ENCODE results near the gene FHIT. TPM values are rescaled to one million over a fixed set of nuclear protein-coding genes. Genes with fewer than 3 reads are reported as not detected.

FHIT gene
- total and polyA plus RNA-seq, 2 experiments from 2014 or later: 9.7 to 16.2 TPM

GRCh38 chr3:60094392-60094947, 1156.8 kb downstream of the FHIT start:
- TF ChIP-seq CTCF (IDR thresholded peaks at IDR 0.05; ENCODE audit: poor library complexity) (no peak), EZH2phosphoT487 (IDR thresholded peaks at IDR 0.05; ENCODE audit: low read depth, severe bottlenecking, unreplicated experiment) (no peak), EZH2 (IDR thresholded peaks at IDR 0.05; ENCODE audit: borderline replicate concordance) (no peak)
- DNase-seq (ENCODE audit: low spot score): no peak
- 93% methylated on average over 3 of the region's 3 CpGs for WGBS (ENCODE audit: low lambda C conversion rate, missing lambda C conversion rate)

GRCh38 chr3:60090548-60090947, 1160.7 kb downstream of the FHIT start:
- WGBS (ENCODE audit: low lambda C conversion rate, missing lambda C conversion rate): 93% methylated on average over 3 of the region's 3 CpGs
- Histone ChIP-seq H3K79me2 (no peaks in the 10 kb centered on the region), H3K4me1 (ENCODE audit: insufficient read depth) (no peaks in the 10 kb centered on the region), H3K27ac (no peak overlapping the region), H3K27me3 (no peaks in the 10 kb centered on the region), H3K4me2 (no peak overlapping the region), H4K20me1 (ENCODE audit: insufficient read depth, poor library complexity, severe bottlenecking) (no peaks in the 10 kb centered on the region), H2AFZ (no peak overlapping the region), H3K4me3 (no peak overlapping the region), H3K9me2 (replicated peaks; ENCODE audit: insufficient read depth) (no peaks in the 10 kb centered on the region), H3K9me3 (ENCODE audit: low read depth) (no peaks in the 10 kb centered on the region), H3K36me3 (replicated peaks; ENCODE audit: insufficient read depth, low read depth) (no peaks in the 10 kb centered on the region)
- no peak for DNase-seq (ENCODE audit: low spot score)
- no peak for TF ChIP-seq EZH2phosphoT487 (IDR thresholded peaks at IDR 0.05; ENCODE audit: low read depth, severe bottlenecking, unreplicated experiment)
- TF ChIP-seq CTCF (IDR thresholded peaks at IDR 0.05; ENCODE audit: poor library complexity): no peak
- TF ChIP-seq EZH2 (IDR thresholded peaks at IDR 0.05; ENCODE audit: borderline replicate concordance): no peak

More at GRCh38 chr3:60094392-60094947, 1156.8 kb downstream of the FHIT start:
- Histone ChIP-seq H3K27ac (no peak overlapping the region), H3K4me3 (no peak overlapping the region), H2AFZ (no peak overlapping the region), H3K27me3 (no peaks in the 10 kb centered on the region), H3K9me3 (ENCODE audit: low read depth) (no peaks in the 10 kb centered on the region), H3K9me2 (replicated peaks; ENCODE audit: insufficient read depth) (no peaks in the 10 kb centered on the region), H3K79me2 (no peaks in the 10 kb centered on the region), H3K4me2 (no peak overlapping the region), H4K20me1 (ENCODE audit: insufficient read depth, poor library complexity, severe bottlenecking) (no peaks in the 10 kb centered on the region), H3K4me1 (ENCODE audit: insufficient read depth) (no peaks in the 10 kb centered on the region), H3K36me3 (replicated peaks; ENCODE audit: insufficient read depth, low read depth) (no peaks in the 10 kb centered on the region)

GRCh38 chr3:60086811-60087210, 1164.4 kb downstream of the FHIT start:
- no peak for DNase-seq (ENCODE audit: low spot score)
- TF ChIP-seq CTCF (IDR thresholded peaks at IDR 0.05; ENCODE audit: poor library complexity) (no peak), EZH2 (IDR thresholded peaks at IDR 0.05; ENCODE audit: borderline replicate concordance) (no peak), EZH2phosphoT487 (IDR thresholded peaks at IDR 0.05; ENCODE audit: low read depth, severe bottlenecking, unreplicated experiment) (no peak)
- no peaks in the 10 kb centered on the region for H3K9me2 ChIP-seq (replicated peaks; ENCODE audit: insufficient read depth)
- H3K4me2 ChIP-seq: no peak overlapping the region
- no peak overlapping the region for H3K4me3 ChIP-seq
- H4K20me1 ChIP-seq (ENCODE audit: insufficient read depth, poor library complexity, severe bottlenecking): no peaks in the 10 kb centered on the region
- no peaks in the 10 kb centered on the region for H3K36me3 ChIP-seq (replicated peaks; ENCODE audit: insufficient read depth, low read depth)
- H3K9me3 ChIP-seq (ENCODE audit: low read depth): no peaks in the 10 kb centered on the region
- no peaks in the 10 kb centered on the region for H3K27me3 ChIP-seq
- H3K4me1 ChIP-seq (ENCODE audit: insufficient read depth): no peaks in the 10 kb centered on the region
- WGBS (ENCODE audit: low lambda C conversion rate, missing lambda C conversion rate): 69% methylated on average over 2 of the region's 2 CpGs
- no peak overlapping the region for H2AFZ ChIP-seq
- no peaks in the 10 kb centered on the region for H3K79me2 ChIP-seq
- no peak overlapping the region for H3K27ac ChIP-seq

GRCh38 chr3:60085649-60086048, 1165.6 kb downstream of the FHIT start:
- Histone ChIP-seq H3K27me3 (no peaks in the 10 kb centered on the region), H4K20me1 (ENCODE audit: insufficient read depth, poor library complexity, severe bottlenecking) (no peaks in the 10 kb centered on the region), H3K4me2 (no peak overlapping the region), H3K36me3 (replicated peaks; ENCODE audit: insufficient read depth, low read depth) (no peaks in the 10 kb centered on the region), H3K9me3 (ENCODE audit: low read depth) (no peaks in the 10 kb centered on the region), H3K27ac (no peak overlapping the region), H3K79me2 (no peaks in the 10 kb centered on the region), H3K9me2 (replicated peaks; ENCODE audit: insufficient read depth) (no peaks in the 10 kb centered on the region), H3K4me1 (ENCODE audit: insufficient read depth) (no peaks in the 10 kb centered on the region), H3K4me3 (no peak overlapping the region), H2AFZ (no peak overlapping the region)
- no peak for DNase-seq (ENCODE audit: low spot score)
- no peak for TF ChIP-seq CTCF (IDR thresholded peaks at IDR 0.05; ENCODE audit: poor library complexity)
- TF ChIP-seq EZH2phosphoT487 (IDR thresholded peaks at IDR 0.05; ENCODE audit: low read depth, severe bottlenecking, unreplicated experiment): no peak
- TF ChIP-seq EZH2 (IDR thresholded peaks at IDR 0.05; ENCODE audit: borderline replicate concordance): no peak

All from hepatocyte (in vitro differentiated cells).